NCI-H2171 treated with DMSO at 0.1 percent for 48 hours (cell line): ENCODE measurements around the gene SEMA3G.

Experiments
- DNase-seq: peaks from one replicate; lab custom pipeline; 2025; lab: John Stamatoyannopoulos, UW

The SEMA3G gene

DNA sequence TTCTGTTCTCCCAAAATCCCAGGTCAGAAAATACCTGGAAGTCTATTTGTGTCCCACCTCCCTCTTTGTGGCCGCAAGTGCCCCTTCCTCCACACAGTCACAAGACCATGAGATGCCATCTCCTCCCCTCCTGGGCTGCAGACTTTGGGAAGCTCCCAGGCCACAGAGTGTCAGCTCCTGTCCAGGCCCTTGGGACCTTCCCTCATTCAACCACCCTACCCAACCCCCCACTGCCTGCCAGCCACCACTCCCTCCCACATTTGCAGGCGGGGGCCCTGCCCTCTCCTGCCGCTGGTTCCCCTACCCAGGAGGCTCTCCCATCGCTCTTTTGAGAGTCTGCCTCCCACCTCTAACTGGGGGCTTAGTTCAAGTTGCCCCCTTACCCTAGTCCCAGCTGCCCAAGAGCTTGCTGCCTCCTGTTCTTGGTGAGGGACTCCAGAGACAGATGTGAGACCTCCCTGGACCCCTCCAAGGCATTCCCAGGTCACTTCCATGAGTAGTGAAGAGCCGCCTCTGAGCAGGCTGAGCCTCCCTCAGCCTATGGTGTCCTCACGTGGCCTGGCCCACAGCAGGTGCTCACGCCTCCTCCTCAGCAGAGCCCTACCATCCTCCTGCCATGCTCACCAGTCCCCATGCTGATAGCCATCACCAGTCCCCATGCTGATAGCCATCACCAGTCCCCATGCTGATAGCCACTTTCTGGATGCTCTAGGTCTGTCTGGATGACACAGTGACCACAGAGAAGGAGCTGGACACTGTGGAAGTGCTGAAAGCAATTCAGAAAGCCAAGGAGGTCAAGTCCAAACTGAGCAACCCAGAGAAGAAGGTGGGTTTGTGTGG is 34.4 kb upstream of the SEMA3G start:
- DNase-seq, result no peak

DNA sequence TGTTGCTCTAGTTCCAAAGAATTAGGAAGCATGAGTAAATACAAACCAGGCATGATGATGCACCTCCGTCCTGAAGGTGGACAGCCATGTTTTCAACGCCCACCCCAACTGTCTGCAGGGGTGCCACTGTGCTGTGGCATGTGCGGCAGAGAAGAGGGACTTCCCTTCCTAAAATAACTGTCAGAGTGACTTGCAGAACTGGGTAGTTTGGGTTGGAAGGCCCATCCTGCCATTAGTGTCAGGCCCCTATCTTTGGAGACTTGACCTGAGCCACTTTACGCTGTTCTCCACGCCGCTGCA is 32.8 kb upstream of the SEMA3G start:
- DNase-seq, result no peak

DNA sequence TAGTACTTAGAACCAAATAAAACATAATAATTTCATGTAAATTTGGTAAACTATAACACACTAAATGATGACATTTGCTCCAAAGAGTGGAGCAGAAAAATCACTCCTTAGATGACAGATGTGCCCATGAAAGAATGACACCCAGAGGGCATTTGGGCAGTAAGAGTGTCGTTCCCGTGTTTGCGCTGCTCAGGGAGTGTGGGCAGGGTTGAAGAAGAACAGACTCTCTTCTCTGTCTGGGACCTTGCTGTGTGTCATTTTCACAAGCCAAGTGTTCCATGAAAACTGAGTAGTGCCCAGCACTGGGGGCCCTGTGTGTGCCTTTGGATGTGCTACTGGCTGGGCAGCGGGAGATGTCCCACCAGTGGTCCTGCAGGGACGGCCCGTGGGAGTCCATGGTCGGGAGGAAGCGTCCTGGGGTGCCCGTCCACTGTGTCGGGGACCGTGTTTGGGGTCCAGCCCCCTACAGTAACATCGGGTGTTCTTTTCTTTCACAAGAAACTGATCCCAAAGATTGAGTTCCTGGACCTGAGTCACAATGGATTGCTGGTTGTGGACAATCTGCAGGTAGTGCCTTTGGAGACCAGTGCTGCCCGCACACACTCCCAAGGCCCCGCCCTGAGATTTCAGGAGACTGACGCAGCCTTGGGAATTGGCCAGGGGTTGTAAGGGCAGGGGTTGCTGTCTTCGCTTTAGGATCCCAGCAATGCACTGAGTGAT is 32.3 kb upstream of the SEMA3G start:
- DNase-seq, result no peak

DNA sequence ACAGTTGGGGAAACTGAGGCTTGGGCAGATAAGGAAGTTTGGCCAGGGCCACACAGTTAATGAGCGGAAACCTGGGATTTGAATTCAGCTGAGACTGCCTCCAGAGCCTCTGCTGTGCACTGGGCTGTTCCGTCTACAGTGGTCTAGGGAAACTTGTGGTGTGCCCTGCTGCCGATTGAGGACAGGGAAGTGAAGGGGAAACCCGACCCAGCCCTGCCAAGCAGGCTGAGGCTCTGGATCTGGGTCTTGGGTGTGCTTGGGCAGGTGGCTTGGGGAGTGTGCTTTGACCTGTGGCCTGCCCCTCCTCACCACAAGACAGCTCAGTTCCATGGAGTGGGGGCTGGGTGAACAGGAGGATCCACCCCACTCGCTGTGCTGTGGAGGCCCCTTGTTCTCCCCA is 28.1 kb upstream of the SEMA3G start:
- DNase-seq, result no peak

DNA sequence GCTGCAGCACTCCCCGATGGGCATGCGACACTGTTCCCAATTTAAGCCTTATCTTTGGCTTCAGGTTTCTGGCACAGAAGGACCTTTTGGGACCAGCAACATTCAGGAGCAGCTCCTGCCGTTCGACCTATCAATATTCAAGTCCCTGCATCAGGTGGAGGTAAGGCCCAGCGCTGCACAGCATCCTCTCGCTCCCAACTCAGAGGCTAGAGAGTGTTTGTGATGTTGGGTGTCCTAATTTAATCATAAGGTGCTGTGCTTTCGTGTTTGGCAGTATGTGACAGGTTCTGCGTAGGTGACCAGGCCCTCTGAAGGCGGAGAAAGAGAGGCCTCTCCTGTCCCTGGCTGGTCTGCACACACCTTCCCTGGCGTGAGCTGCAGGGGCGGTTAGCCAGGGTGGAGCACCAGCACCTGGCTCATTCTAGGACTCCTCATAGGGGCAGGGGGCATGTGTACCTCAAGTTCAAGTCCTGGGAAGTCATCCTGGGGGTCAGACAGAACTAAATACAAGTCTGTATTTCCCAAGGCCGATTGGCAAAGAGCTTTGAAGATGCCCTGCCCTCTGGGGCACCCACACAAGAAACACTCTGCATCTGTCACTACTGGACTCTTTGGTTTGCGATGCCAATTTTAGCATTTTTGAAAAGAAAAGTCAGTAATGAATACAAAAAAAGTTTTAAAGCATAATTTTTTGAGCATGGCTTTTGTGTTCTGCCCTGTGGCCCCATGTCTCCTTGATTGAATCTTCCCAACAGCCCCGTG is 27.5 kb upstream of the SEMA3G start:
- DNase-seq, result no peak

DNA sequence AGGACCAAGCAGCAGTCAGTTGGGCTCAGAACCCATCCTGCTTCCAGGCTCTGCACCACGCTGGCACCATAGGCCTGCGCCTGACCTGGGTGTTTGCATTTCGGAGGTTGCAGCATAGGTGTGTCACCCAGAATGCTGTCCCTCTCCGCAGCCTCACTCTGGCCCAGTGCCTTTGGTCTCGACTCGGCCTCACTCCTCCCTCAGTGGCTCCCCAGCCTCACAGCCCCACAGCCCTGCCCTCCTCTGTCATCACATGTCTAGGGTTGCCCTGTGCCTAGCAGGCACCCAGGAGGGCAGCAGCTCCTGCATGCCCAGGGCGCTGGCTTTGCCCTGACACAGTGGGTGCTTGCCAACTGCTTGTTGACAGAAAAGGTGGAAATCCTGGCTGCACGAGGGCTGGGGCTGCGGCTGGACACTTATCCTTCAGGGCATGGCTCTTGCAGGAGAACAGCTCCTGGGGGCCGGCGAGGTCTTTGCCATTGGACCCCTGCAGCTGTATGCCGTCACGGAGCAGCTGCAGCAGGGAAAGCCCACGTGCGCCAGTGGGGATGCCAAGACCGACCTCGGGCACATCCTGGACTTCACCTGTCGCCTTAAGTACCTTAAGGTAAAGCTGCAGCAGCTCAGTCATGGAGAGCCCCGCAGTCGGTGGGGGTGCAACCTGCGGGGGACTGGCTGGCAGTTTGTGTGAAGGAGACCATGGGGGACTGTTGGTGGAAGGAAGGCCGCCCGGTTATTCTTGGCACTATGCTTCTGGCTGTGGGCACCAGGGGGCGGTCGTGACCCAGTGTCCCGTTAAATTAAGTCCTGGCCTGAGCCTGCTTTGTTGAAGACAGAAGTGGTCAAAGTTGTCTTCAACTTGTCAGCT is 26.7 kb upstream of the SEMA3G start:
- no peak for DNase-seq

DNA sequence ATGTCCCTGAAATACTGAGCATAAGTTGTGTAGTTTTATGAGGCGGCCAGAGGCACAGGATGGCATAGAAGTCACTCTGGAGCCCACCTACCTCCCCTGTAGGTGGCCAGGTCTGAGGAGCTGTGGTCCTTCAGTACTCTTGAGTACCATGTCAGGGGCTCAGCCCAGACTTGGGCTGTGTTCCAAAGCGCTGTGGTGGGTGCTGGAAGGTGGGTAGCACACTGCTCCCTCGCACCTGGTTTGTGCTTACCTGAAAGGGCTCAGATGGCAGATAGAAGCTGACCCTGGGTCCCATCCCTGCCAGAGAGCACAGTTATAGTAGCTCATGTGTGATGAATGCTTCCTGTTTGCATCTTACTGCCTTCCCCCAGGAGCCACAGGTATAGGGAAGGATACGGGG is 26.0 kb upstream of the SEMA3G start:
- DNase-seq, result no peak

DNA sequence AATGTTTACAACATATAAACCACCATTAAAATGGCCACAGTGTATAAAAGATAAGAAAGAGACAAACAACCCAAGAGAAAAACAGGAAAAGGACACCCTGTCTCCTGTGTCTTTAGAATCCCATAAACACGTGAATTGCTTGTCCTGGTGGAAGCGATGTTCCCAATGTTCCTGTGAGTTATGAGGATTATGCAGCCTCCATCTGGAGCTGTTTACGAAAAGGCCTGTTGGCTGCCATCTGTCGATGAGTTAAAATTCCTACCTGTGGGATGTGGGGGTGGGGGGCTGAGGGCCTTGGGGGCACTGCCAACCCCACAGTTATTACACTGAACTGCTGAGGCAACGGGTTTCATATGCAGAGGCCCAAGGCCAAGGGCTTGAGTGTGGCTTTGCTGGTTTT is 24.1 kb upstream of the SEMA3G start:
- peak; percentile 91 for DNase-seq

DNA sequence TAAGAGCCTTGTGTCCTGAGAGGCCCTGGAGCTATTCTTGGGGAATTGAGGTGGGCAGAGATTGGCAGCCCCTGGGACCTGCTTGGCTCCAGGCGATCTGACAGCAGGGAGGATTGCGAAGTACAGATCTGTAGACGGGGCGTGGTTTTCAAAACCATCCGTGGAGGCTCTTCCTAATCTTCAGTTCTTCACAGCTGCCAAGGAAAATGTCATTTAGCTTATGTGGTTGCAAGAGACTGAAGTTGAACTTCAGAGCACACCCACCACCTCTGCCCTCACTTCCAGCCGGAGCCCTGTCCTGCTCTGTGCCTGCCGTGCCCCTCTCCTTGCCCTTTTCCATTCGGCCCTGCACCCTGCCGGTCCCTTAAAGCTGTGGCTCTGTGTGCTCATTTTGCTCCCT is 23.4 kb upstream of the SEMA3G start:
- DNase-seq, result peak; percentile 72

DNA sequence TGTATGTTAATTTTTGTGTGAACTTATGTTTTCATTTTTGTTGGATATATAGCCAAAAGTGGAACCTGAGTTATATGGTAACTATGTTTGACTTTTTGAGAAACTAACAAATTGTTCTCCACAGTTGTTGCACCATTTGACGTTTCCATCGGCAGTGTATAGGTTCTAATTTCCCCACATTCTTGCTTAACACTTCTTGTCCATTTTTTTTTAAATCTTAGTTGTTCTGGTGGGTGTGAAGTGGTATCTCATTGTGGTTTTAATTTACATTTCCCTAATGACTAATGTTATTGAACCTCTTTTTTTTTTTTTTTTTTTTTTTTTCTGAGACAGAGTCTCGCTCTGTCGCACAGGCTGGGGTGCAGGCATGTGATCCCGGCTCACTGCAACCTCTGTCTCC is 18.5 kb upstream of the SEMA3G start:
- DNase-seq, result no peak

DNA sequence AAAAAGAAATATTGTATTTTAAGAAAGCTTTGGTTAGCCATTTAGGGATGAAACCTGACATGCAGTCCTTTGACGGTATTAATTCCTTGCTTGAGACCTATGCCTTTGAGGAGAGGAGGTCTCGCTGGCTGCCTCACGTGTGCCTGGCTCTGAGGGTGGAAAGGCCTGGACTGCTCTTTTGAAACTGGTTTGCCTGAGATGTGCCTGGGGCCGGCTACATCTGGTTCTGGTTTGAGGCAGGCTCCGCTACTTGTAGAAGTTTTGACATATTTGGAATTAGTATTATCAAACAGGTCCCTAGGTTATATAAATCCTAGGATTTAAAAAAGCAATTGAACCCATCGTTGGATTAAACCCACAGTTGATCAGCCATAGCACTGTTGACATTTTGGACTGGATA is 17.0 kb upstream of the SEMA3G start:
- DNase-seq, result no peak

DNA sequence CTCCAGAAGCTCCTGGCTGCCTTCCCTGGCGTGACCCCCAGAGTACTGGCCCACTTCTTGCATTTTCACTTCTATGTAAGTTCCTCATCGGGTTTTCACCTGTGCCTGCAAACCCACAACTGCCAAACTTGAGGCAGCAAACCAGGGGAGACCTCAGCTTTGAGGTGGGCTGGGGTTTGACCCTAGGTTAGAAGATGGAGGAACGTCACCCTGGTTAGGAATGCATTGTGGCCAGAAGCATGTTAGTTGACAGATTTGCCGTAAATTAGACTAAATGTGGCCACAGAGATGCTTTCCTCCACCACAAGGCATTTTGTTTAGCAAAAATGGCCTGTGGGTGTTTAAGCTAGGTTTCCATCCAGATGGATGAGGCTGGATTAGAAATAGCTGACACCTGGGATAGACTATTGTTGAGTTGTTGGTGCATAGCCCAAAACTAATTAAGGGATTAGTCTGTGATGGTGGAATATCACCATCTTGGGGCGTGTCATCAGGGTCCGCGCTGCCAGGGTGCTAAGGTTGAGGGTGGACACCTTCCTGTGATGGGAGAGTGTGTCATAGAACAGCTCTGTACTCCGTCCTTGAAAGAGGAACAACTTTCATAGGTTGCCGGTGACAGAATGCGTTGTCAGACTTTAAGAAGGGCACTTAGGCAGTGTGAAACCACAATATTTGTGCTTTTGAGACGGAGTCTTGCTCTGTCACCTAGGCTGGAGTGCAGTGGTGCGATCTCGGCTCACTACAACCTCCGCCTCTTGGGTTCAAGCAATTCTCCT is 14.1 kb upstream of the SEMA3G start:
- DNase-seq, result no peak

DNA sequence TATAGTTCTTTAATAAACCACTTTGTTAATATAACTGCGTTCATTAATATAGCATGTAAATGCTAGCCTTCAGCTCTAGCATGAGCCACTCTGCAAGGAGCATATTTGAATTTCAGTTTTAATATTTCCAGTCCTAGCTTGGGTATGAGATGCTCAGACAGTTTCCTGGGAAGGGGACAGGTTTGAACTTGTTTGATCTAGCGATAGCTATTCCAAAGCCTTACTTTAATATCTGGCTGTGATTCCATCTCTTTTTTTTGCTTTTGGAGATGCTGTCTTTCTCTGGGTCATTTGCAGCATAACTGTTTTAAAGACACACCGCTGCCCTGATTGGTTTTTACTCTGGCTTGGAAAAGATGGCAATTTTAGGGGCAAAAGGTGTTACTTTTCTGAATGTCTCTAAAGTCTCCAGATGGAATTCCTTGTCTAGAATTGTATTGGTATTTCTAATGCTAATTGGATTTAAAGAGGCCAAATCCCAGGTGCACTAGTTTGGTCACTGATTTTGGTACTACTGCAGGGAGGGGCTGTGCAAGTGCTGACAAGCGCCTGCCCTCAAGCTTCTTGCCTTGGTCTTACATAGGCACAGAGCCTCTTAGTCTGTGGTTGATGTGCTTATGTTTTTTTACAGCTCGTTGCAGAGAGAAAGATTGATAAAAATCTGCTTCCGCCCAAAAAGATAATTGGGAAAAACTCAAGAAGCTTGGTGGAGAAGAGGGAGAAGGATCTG is 13.3 kb upstream of the SEMA3G start:
- DNase-seq, result no peak

DNA sequence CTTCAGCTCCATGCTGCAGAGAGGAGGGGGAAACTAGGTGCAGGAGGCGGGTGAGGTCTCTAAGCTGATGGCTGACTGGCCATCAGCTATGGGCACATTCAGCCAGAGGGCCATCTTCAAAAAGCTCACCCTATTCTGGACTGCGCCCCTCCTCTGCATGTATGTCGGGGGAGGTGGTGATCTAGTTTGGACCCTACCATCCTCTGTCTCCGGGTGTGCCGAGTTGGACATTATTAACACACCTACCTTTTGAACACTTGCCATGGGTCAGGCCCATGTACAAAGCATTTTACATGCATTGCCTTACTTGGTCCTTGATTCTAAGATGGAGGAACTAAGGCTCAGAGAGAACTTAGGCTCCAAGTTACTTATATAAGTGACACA is 11.9 kb upstream of the SEMA3G start:
- no peak for DNase-seq

DNA sequence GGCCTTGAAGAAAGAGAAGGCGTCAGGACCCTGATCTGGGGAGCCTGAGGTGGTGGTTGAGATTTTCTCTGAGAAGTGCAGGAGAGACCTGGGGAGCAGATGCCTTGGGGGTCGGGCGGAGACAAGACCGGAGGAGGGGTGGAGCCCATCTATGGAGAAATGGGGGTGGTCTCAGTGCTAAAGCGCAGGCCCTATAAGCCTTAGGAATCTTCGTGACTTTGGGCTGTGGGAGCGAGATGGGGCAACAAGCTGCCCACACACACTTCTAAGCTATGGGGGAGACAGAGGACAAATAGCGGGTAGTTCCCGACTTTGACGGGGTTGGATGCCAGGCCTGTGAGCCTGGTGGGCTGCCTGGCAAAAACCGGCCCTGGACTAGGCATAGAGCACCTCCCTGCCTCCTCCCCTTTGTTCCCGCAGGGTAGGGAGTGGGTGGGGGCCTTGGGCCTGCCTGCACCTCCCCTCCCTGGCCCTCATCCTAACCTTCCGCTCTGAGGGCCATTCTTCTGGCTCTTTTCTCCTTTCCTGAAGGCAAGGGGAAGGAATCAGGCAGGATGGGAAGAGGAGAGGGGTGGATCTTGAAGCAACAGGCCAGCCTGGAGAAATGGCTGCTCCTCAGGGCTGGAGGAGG is 11.4 kb upstream of the SEMA3G start:
- DNase-seq, result no peak

DNA sequence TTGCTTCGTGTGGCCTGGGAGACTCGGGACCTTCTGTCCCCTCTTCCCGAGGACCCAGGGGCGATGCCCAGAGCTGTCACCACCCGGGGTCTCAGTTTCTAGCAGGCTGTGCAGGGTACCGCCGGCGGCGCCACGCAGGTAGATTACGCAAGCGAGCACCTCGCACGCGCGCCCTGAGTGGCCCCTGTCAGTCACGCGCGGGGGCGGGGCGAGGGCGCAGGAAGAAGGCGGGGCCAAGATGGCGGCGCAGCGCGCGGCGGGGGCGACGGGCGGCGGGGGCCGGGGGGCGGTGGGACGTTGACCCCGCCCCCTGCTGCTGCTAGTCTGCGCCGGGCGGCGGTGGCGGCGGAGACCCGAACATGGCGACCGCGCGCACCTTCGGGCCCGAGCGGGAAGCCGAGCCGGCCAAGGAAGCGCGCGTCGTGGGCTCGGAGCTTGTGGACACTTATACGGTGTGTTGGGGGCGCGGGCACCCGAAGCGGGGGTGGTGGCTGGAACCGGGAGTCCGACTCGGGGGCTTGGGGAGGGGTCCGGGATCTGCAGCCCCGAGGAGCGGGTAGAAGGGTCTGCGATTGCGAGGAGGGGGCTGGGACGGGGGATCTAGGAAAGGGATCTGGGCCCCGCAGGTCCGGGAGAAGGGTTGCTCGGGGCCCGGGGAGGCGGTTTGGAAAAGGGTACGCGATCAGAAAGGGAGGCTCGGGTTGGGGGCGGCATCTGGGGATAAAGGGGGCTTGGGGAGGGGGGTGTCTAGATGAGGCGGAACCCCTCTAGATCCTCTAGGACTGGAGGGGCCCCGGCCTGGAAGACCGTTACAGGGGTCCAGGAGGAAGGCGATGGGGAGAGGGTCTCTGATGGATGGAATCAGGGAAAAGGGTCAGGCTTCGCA is 10.6 kb upstream of the SEMA3G start, which contains the start of gene NISCH:
Gene NISCH, plus strand, starts transcription at position 322 of the 886 bp plus-strand sequence. Its CDS starts 38 bp downstream, at position 360.
- DNase-seq, result peak; percentile 63

DNA sequence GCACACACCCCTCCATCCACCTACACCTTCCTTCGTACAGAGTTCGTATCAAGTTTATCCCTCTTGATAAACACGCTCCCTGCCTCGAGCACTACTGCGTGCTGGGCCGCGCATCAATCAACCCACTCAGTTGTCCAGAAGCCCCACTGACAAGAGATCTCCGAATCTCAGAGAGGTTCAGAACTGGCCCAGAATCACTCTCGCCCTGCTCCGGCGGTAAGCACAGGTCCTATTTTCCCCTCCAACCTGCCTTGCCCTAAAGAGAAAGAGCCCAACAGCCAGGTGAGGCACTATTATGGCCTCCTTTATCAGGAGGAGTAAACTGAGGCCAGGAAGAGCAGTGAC is 10.0 kb upstream of the SEMA3G start:
- no peak for DNase-seq

DNA sequence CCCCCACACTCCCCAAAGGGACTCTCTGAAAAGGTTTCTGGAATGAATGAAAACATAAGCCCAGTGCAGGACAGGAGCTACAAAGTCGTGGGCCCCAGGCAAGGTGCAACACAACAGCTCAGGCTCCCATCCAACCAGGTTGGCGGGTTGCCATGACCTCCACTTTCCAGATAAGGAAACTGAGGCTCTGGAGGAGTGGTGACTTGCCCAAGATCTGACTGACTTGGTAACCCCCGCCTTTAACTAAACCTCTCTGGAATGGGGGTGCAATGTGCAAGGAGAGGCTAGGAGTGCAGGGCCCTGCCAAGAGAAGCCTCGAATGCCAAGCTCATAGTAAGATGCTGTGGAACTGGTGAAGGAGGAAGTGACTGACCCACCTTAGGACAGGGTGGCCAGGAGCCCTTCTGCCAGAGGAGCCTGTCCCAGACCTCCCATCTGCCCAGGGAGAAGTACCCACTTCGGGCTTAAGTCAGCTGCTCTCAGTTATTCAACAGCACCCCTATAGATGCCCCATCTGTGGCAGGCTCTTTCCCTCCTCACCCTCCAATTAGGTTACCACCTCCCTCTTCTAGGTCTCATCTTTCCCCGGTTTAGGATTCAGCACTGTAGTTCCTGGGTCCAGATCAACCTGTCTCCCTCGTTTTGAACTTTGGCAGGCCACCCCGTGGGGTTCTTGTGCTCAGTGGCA is 9.5 kb upstream of the SEMA3G start:
- DNase-seq, result no peak
